Activated CD8-positive, alpha-beta memory T cell treated with anti-CD3 and anti-CD28 coated beads, Interleukin-2, amount 10 ng/mL, durations not matched to agents 7 days and 5 days (primary cell): Measurements from ENCODE around the gene REM2. TPM values are rescaled to one million over a fixed set of nuclear protein-coding genes. Genes with fewer than 3 reads are reported as not detected.

Source experiments
- ATAC-seq: fragments of 150-1000 bp; cut with Tn5 transposase; one replicate; pipeline ENCODE4 v1.10.0; 2021; ENCODE audit warnings: moderate library complexity
- CTCF ChIA-PET: fragments of 350-600 bp; sonication (Branson Sonifier 250); formaldehyde crosslinking; loops from one replicate; lab custom pipeline; 2021; ENCODE audit warnings: antibody characterized with exemption; lab: Charles Lee
- DNase-seq: peaks from one replicate; pipeline ENCODE4 v3.0.0-alpha.2; 2020
- H3K27ac Mint-ChIP-seq: one replicate; pipeline ENCODE4 v1.8.0; 2021; ENCODE audit warnings: mild to moderate bottlenecking, mixed read lengths
- H3K27me3 Mint-ChIP-seq: one replicate; pipeline ENCODE4 v1.8.0; 2021; ENCODE audit warnings: mixed read lengths
- H3K36me3 Mint-ChIP-seq: one replicate; pipeline ENCODE4 v1.8.0; 2021; ENCODE audit warnings: mild to moderate bottlenecking, mixed read lengths
- H3K4me1 Mint-ChIP-seq: one replicate; pipeline ENCODE4 v1.8.0; 2021; ENCODE audit warnings: mixed read lengths
- H3K4me3 Mint-ChIP-seq: one replicate; pipeline ENCODE4 v1.8.0; 2021; ENCODE audit warnings: mild to moderate bottlenecking, moderate library complexity, mixed read lengths
- H3K9me3 Mint-ChIP-seq: one replicate; pipeline ENCODE4 v1.8.0; 2022; ENCODE audit warnings: low read depth, mixed read lengths
- total RNA-seq, 2 experiments: library from RNA; stranded (reverse); gene quantifications; one replicate each; pipeline ENCODE4 v1.2.3, GENCODE V29; 2021

Gene REM2
- total RNA-seq, 2 experiments from 2014 or later: 0.26 to 0.93 TPM

DNA sequence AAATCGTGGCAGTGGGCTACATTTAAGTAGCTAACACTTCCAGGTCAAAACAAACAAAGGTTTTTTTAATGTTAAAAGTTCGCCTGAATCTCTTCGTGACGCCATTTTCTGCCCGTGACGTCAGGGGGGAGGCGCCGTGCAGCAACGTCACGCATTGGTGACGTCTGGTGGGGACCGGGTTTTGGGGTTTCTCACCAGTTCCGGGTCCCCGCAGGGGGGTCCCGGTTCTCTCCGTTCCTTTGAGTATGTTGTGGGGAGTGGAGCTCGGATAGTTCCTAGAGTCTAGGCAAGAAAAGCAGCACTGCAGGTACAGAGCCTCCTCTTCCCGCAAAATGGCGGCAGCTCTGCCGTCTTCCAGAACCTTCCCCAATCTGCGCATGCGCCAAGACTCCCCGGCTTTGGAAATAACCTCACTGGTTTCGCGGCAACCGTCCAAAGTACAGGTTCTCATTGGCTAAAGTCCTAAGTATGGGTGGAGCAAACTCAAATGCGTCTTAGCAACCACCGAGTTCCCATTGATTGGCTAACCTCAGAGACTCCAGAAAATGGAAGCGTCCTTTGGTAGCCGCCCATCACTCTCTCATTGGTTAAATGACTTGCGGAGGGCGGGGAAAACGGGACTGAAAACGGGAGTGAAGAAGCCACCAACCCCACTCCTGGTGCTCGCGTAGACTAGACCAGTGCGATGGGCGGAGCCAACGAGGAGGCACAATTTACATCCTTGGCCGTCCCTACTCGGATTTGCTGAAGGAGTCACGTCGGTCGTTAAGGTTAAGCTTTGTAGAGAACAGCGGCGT, 36.0 kb downstream of the REM2 start, which contains the start of gene RBM23:
RBM23 (minus strand) TSS at position 346 of the 797 bp plus-strand sequence.
- Mint-ChIP-seq H3K27ac (peak within 1 kb of the TSS; percentile 99), H3K4me1 (peaks cover 22% of the 10 kb centered on the region), H3K36me3 (peaks cover 35% of the 10 kb centered on the region), H3K9me3 (no peaks in the 10 kb centered on the region), H3K4me3 (peak within 1 kb of the TSS; percentile 88), H3K27me3 (no peaks in the 10 kb centered on the region)
- peak; percentile 89 for ATAC-seq
- peak; percentile 100 for DNase-seq
- CTCF ChIA-PET: interaction anchor here (0.7 to 8.1 kb wide), 14 partner anchors 10 to 176 kb away, joined by 3 to 68 read pairs (median 6); partner anchors contain the start of genes ACIN1, AJUBA, C14orf119 and CDH24

DNA sequence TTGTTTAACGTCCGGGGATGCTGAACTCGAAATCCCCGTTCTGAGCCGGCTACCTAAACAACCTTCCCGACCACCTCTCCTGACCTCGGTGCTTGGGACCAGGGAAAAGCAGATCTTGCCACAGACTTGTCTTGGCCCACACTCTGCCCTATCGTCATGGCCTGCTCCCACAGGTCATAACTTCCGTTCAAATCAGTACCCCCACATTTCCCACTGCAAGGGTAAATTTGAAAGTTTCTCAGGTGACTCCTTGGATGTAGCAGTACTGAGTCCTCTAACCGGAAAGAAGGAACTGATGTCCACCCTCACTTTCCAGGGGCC, 36.5 kb downstream of the REM2 start:
- peak; percentile 13 for ATAC-seq
- Mint-ChIP-seq H3K36me3 (peaks cover 37% of the 10 kb centered on the region), H3K4me1 (peaks cover 22% of the 10 kb centered on the region), H3K27me3 (no peaks in the 10 kb centered on the region), H3K27ac (peak overlapping the region; percentile 99), H3K4me3 (peak overlapping the region; percentile 88), H3K9me3 (no peaks in the 10 kb centered on the region)
- DNase-seq: no peak
- CTCF ChIA-PET: interaction anchor here (1.1 to 8.1 kb wide), 11 partner anchors 10 to 138 kb away, joined by 4 to 68 read pairs (median 7); partner anchors contain the start of genes AJUBA, CDH24, LRP10 and MRPL52

DNA sequence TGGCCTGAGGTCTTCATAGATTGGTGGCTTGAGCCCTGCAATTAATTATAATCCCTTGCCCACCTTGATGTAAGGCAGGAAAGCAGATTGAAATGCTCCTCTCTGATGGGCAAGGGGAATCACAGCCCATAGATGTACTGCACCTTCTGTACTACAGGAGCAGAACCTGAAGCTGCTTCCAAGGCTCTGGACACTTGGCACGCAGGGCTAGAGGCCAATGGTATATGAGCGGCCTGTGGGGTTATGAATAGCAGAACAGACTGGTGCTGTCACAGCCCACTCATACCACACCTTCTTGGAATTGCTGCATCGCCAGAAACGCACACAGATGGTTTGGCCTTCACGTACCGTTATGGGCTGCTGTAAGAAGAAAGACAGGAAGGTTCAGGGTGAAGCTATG, 37.7 kb downstream of the REM2 start:
- H3K27me3 Mint-ChIP-seq: no peaks in the 10 kb centered on the region
- no peak for DNase-seq
- no peak overlapping the region for H3K4me3 Mint-ChIP-seq
- H3K9me3 Mint-ChIP-seq: no peaks in the 10 kb centered on the region
- peaks cover 22% of the 10 kb centered on the region for H3K4me1 Mint-ChIP-seq
- no peak for ATAC-seq
- CTCF ChIA-PET: interaction anchor here (0.7 to 8.1 kb wide), 9 partner anchors 9 to 200 kb away, joined by 3 to 68 read pairs (median 6); partner anchors contain the start of genes LRP10, MRPL52 and PRMT5
- H3K36me3 Mint-ChIP-seq: peaks cover 40% of the 10 kb centered on the region
- no peak overlapping the region for H3K27ac Mint-ChIP-seq

DNA sequence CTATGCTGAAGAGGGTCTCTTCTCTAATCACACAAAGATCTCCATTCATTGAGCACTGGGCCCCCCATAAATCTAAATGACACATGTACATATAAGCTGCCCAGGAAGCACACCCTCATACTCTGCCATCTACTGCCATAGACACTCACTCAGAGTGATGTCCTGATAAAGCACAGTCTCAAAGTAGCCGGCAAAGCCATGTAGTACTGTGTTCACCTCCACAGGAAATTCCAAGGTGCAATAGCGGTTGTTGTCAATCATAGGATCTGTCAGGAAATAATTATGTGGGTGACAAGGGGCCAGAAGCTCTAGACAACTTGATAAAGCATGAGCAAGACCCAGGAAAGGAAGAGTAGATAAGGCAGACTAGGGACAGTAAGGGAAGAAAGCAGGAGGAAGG, 39.3 kb downstream of the REM2 start:
- ATAC-seq (no peak), DNase-seq (no peak)
- no peaks in the 10 kb centered on the region for H3K27me3 Mint-ChIP-seq
- H3K4me1 Mint-ChIP-seq: peaks cover 32% of the 10 kb centered on the region
- H3K9me3 Mint-ChIP-seq: no peaks in the 10 kb centered on the region
- H3K36me3 Mint-ChIP-seq: peaks cover 49% of the 10 kb centered on the region
- CTCF ChIA-PET: no interaction called here
- H3K27ac Mint-ChIP-seq: no peak overlapping the region
- H3K4me3 Mint-ChIP-seq: no peak overlapping the region

DNA sequence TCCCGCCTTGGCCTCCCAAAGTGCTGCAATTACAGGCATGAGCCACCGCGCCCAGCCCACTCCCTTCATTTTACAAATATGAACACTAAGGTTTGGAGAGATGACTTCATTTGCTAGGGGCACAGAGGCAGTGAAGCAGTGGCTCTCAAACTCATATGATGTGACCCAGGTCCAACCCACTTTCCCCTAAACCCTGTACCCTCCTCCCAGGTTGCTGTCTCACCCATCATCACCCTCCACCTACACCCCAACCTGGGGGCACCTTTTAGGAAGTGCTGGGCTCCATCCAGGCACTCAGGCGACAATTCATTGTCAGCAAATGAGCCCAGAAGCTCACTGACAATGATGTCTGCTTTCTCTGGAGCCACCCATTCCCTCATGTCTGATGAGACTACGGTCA, 40.7 kb downstream of the REM2 start:
- CTCF ChIA-PET: no interaction called here
- DNase-seq (no peak), ATAC-seq (no peak)
- no peak overlapping the region for H3K27ac Mint-ChIP-seq
- no peaks in the 10 kb centered on the region for H3K27me3 Mint-ChIP-seq
- H3K36me3 Mint-ChIP-seq: peaks cover 46% of the 10 kb centered on the region
- H3K4me1 Mint-ChIP-seq: peaks cover 37% of the 10 kb centered on the region
- no peak overlapping the region for H3K4me3 Mint-ChIP-seq
- no peaks in the 10 kb centered on the region for H3K9me3 Mint-ChIP-seq

DNA sequence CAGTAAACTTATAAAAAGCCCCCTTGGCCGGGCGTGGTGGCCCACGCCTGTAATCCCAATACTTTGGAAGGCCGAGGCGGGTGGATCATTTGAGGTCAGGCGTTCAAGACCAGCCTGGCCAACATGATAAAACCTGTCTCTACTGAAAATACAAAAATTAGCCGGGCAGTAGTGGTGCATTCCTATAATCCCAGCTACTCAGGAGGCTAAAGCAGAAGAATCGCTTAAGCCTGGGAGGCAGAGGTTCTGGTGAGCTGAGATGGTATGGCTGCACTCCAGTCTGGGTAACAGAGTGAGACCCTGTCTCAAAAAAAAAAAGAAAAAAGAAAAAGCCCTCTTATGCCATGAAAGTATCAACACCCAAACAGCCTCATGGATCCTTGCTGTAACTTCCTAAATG, 42.5 kb downstream of the REM2 start:
- Mint-ChIP-seq H3K27me3 (no peaks in the 10 kb centered on the region), H3K36me3 (peaks cover 43% of the 10 kb centered on the region), H3K4me1 (peaks cover 27% of the 10 kb centered on the region), H3K27ac (no peak overlapping the region), H3K9me3 (no peaks in the 10 kb centered on the region), H3K4me3 (no peak overlapping the region)
- no peak for ATAC-seq
- CTCF ChIA-PET: no interaction called here
- DNase-seq: no peak

DNA sequence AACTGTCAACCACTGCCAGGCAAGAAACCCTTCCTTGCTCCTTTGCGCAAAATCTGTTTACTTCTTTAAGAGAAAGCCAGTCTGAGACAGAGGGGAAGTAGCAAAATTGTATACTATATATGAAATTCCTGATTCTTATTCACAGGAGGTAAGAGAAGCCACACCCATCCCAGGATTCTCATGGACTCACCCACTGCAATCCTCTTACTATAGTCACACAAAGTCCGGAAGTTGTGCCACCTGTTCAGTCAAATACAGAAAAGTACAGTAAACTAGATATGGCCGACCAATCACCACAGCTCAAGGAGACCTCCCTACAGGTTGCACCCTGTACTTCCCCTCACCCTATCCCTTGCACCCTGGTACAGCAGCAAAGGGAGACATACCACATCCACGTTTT, 43.3 kb downstream of the REM2 start:
- Mint-ChIP-seq H3K27ac (peak overlapping the region; percentile 16), H3K27me3 (no peaks in the 10 kb centered on the region), H3K36me3 (peaks cover 37% of the 10 kb centered on the region), H3K9me3 (no peaks in the 10 kb centered on the region), H3K4me3 (no peak overlapping the region), H3K4me1 (peaks cover 27% of the 10 kb centered on the region)
- CTCF ChIA-PET: interaction anchor here (6.4 kb wide), 1 partner anchor 7 kb away, joined by 58 read pairs; the partner anchor contains the start of gene RBM23
- no peak for DNase-seq
- ATAC-seq: no peak

DNA sequence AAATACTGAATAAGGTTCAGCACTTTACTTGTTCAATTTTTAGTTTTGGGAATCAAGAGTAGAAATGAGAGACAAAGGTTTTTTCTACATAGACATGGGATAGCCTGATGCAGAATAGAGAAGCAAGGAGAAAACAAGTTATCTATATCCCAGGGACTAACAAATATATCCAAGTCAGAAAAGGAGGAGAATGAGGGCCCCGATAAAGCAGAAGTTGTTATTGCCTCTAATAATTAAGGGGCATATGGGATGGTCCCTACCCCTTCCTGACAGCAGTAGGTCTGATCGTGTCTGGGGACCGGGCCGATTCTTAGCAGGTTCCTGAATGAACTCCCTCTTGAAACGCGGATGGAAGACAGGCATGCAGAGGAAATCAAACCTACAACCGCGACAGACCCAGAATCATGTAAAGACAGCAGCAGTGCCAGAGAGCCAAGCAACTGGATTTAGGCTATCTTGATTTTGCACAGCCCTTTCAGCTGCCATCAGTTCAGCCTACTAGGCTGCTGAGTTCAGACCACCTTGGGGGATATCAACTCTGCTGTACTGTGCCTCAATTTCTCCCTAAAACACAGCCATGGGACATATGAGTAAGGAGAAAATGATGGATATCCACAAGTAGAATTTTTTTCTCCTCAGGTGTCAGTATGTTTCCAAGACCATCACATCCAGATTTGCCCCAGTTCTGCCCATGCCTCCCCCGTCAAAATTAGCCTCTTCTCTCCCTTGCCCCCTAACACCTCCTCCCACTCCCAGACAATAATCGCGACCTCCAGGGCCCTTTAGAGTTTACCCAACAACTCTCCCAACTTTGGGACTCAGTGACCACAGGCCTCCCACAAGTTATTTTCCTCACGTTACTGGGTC, 45.4 kb downstream of the REM2 start:
- CTCF ChIA-PET: interaction anchor here (1.0 to 6.4 kb wide), 29 partner anchors 9 to 370 kb away, joined by 3 to 58 read pairs (median 6); partner anchors contain the start of genes ACIN1, AJUBA, C14orf119 and CDH24
- Mint-ChIP-seq H3K4me1 (peaks cover 32% of the 10 kb centered on the region), H3K27ac (no peak overlapping the region), H3K27me3 (no peaks in the 10 kb centered on the region), H3K9me3 (no peaks in the 10 kb centered on the region), H3K4me3 (no peak overlapping the region), H3K36me3 (peaks cover 31% of the 10 kb centered on the region)
- ATAC-seq: no peak
- DNase-seq: no peak

DNA sequence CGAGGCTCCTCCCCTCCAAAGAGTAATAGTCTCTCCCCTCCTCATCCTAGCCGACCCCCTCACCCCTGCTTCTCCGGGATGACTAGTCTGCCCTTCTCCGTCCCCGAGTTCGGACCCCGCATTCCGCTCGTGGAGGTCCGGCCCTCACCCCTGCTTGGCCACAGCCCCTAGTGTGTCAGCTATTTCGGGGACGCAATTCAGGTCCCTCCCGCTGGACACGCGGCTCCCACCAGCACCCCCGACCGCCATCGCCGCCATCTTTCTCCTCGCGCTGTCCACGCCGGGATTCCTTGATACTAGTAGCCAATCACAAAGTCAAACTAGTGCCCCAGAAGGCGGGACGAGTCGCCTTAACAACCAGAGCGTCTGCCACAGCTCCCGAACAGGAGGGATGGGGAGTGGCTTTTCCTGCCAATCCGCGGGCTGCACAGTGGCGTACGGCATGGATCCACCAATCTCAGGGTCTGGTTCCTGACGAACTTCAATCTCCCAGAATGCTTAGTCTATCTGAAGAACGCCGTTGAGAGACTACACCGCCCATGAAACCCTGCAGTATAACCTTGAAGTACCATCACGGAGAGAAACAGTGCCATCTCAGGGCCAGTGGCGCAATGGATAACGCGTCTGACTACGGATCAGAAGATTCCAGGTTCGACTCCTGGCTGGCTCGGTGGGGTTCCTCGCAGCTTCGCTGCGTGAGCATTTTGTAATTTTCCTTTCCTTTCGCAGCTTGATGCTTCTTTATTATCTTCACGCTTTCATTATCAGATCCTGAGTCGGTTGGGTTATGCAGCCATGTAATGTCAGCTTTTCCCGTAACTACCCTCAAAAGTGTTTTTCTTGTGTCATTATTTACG, 46.3 kb downstream of the REM2 start, which contains the start of gene PRMT5:
PRMT5 (minus strand) TSS at position 273 of the 857 bp plus-strand sequence; CDS start at position 258, 15 bp downstream.
- Mint-ChIP-seq H3K27me3 (no peaks in the 10 kb centered on the region), H3K27ac (no peak within 1 kb of the TSS), H3K4me3 (no peak within 1 kb of the TSS), H3K4me1 (peaks cover 32% of the 10 kb centered on the region), H3K36me3 (peaks cover 24% of the 10 kb centered on the region), H3K9me3 (no peaks in the 10 kb centered on the region)
- CTCF ChIA-PET: interaction anchor here (0.6 to 6.4 kb wide), 41 partner anchors 10 to 374 kb away, joined by 3 to 58 read pairs (median 5); partner anchors contain the start of genes ACIN1, AJUBA, C14orf119 and CDH24
- ATAC-seq (peak; percentile 97), DNase-seq (peak; percentile 98)

DNA sequence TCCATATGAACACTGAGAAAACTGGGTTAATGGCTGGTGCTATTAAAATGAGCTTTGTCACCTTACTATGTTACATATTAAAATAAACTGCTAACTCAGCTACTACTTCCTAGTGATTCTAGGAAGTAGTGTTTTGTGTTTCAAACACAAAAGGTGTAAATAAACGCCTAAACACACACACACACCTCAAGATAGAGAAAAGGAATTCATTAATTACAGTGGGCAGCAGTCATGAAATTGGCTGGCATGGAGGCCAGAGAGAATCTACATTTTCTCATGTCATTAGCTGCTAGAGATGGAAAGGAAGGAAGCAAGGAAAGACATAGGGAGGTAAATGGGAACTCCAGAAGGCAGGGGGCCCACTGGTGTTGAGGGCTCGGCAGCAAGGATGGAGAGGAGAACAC, 46.9 kb downstream of the REM2 start:
- Mint-ChIP-seq H3K4me1 (peaks cover 32% of the 10 kb centered on the region), H3K4me3 (no peak overlapping the region), H3K27me3 (no peaks in the 10 kb centered on the region), H3K27ac (no peak overlapping the region), H3K9me3 (no peaks in the 10 kb centered on the region), H3K36me3 (peaks cover 18% of the 10 kb centered on the region)
- DNase-seq (no peak), ATAC-seq (no peak)
- CTCF ChIA-PET: interaction anchor here (0.6 to 6.4 kb wide), 42 partner anchors 9 to 374 kb away, joined by 3 to 58 read pairs (median 5); partner anchors contain the start of genes ACIN1, AJUBA, C14orf119 and CDH24

DNA sequence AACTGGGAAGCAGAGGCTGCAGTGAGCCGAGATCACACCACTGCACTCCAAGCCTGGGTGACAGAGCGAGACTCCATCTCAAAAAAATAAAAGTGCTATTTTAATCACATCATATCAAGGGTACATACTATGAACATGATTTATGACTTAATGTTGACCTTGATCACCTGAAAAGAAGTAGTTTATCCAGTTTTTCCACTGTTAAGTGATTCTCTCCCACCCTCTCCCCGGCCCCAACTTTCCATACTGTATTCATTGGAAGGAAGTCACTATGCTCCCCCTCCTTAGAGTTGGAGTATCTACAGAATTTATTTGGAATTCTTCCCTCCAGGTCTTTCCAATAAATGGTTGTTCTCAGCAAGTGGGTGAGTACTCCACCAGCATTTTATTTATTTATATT, 49.1 kb downstream of the REM2 start:
- H3K27me3 Mint-ChIP-seq: no peaks in the 10 kb centered on the region
- H3K4me1 Mint-ChIP-seq: peaks cover 18% of the 10 kb centered on the region
- H3K4me3 Mint-ChIP-seq: no peak overlapping the region
- peaks cover 7% of the 10 kb centered on the region for H3K36me3 Mint-ChIP-seq
- no peak overlapping the region for H3K27ac Mint-ChIP-seq
- no peaks in the 10 kb centered on the region for H3K9me3 Mint-ChIP-seq
- no peak for DNase-seq
- CTCF ChIA-PET: interaction anchor here (1.5 to 6.4 kb wide), 2 partner anchors 13 to 54 kb away, joined by 4 to 58 read pairs; partner anchors contain the start of gene RBM23
- no peak for ATAC-seq

DNA sequence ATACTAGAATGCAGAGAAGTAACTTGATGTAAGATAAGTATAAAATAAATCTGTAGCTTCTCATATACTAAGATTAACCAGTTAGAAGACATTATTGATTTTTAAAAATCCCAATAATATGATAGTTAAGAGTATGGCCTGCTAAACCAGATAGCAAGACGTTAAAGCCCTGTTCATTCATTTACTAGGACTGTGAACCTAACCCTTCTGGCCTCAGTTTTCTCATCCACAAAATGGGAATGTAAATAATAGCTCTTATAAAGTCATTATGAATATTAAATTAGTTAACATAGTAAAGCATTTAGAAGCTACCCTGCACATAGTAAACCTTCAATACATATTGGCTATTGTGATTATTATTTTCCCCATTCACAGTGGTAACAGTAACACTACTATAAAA, 52.1 kb downstream of the REM2 start:
- peaks cover 11% of the 10 kb centered on the region for H3K36me3 Mint-ChIP-seq
- H3K4me3 Mint-ChIP-seq: no peak overlapping the region
- no peak for ATAC-seq
- H3K4me1 Mint-ChIP-seq: peaks cover 5% of the 10 kb centered on the region
- no peaks in the 10 kb centered on the region for H3K9me3 Mint-ChIP-seq
- DNase-seq: no peak
- no peaks in the 10 kb centered on the region for H3K27me3 Mint-ChIP-seq
- CTCF ChIA-PET: interaction anchor here (1.0 to 1.3 kb wide), 4 partner anchors 9 to 123 kb away, joined by 3 to 6 read pairs (median 4); partner anchors contain the start of gene CDH24
- H3K27ac Mint-ChIP-seq: no peak overlapping the region
